WTC11 (cell line): ENCODE measurements around the gene NELFCD.

Experiments
- CTCF ChIP-seq: fragments of 200-600 bp; IDR thresholded peaks from 2 replicates; pipeline ENCODE4 v1.8.0; 2022; ENCODE audit warnings: antibody characterized with exemption
- RELA ChIP-seq: sonication (generic); formaldehyde crosslinking; IDR thresholded peaks from 2 replicates; pipeline ENCODE4 v1.8.1; 2022; ENCODE audit warnings: missing genetic modification reagents, mild to moderate bottlenecking, borderline replicate concordance
- ZBTB21 ChIP-seq: sonication (generic); formaldehyde crosslinking; IDR thresholded peaks from 2 replicates; pipeline ENCODE4 v1.8.1; 2023; ENCODE audit warnings: mild to moderate bottlenecking, missing genetic modification reagents, borderline replicate concordance

- TF ChIP-seq CTCF (no peak), ZBTB21 (CRISPR knock-in tag) (no peak), RELA (CRISPR knock-in tag) (no peak)
Measured at GRCh38 chr20:58996226-58996611, 15.2 kb downstream of the NELFCD start.
